WTC11 (cell line): Measurements from ENCODE around the gene SEMA5B.

Experiments
- CTCF ChIP-seq: fragments of 200-600 bp; IDR thresholded peaks from 2 replicates; pipeline ENCODE4 v1.8.0; 2022; ENCODE audit warnings: antibody characterized with exemption
- KAT7 ChIP-seq: sonication (generic); formaldehyde crosslinking; IDR thresholded peaks from 2 replicates; pipeline ENCODE4 v1.8.1; 2023; ENCODE audit warnings: missing genetic modification reagents, mild to moderate bottlenecking, borderline replicate concordance
- NFYB ChIP-seq: sonication (generic); formaldehyde crosslinking; conservative IDR thresholded peaks from 2 replicates; pipeline ENCODE4 v1.8.0; 2022; ENCODE audit warnings: low read depth, missing genetic modification reagents
- TP53 ChIP-seq: sonication (generic); formaldehyde crosslinking; IDR thresholded peaks from 2 replicates; pipeline ENCODE4 v1.8.1; 2023; ENCODE audit warnings: mild to moderate bottlenecking, missing genetic modification reagents
- TF ChIP-seq, protein P1 (sequence below): sonication (generic); formaldehyde crosslinking; IDR thresholded peaks from 2 replicates; pipeline ENCODE4 v1.8.1; 2023; ENCODE audit warnings: mild to moderate bottlenecking, missing genetic modification reagents, moderate library complexity

DNA sequence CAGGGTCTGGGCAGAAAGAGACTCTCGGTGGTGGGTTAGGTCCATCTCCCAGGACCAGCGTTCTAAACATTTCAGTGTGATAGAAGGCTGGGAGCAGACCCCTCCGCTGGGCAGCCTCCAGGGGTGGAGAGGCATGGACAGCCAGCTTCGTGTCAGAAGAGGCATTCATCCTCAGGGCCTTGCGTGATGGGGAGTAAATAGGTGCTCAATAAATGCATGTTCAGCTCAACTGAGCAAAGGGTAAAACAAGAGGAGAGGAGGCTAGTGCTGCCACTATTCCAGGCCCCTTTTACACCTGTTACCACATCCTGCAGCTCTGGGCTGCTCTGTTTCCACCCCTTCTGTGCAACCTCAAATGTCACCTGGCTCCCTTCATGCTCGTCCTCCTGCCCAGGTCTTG, 49.0 kb downstream of the SEMA5B start:
- TF ChIP-seq NFYB (CRISPR knock-in tag) = no peak
- no peak for TF ChIP-seq TP53 (CRISPR knock-in tag)
- TF ChIP-seq KAT7 = no peak
- TF ChIP-seq, protein P1, sequence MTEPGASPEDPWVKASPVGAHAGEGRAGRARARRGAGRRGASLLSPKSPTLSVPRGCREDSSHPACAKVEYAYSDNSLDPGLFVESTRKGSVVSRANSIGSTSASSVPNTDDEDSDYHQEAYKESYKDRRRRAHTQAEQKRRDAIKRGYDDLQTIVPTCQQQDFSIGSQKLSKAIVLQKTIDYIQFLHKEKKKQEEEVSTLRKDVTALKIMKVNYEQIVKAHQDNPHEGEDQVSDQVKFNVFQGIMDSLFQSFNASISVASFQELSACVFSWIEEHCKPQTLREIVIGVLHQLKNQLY (CRISPR knock-in tag) = no peak
- TF ChIP-seq CTCF = no peak
